ENCODE data around the gene SMPD1. TPM values are rescaled to one million over a fixed set of nuclear protein-coding genes. Genes with fewer than 3 reads are reported as not detected.

Gene SMPD1
- total RNA-seq, 2 donors from 2014 or later: 25.3 to 32.9 TPM

- H3K9me3 ChIP-seq (ENCODE audit: control insufficient read depth, low read length, poor library complexity, severe bottlenecking): no peaks in the 10 kb centered on the region
- peaks cover 5% of the 10 kb centered on the region for H3K36me3 Mint-ChIP-seq (ENCODE audit: low read depth)
- peak overlapping the region; percentile 89 for H3K27ac Mint-ChIP-seq
- DNase-seq (no peak), ATAC-seq (no peak)
- H3K27me3 Mint-ChIP-seq: no peaks in the 10 kb centered on the region
- peaks cover 53% of the 10 kb centered on the region for H3K4me1 Mint-ChIP-seq
- peak overlapping the region; percentile 15 for H3K4me3 Mint-ChIP-seq
Measured at GRCh38 chr11:6406370-6406769, 16.1 kb downstream of the SMPD1 start.

- Mint-ChIP-seq H3K4me3 (no peak overlapping the region), H3K4me1 (peaks cover 30% of the 10 kb centered on the region), H3K36me3 (ENCODE audit: low read depth) (peaks cover 5% of the 10 kb centered on the region), H3K27me3 (no peaks in the 10 kb centered on the region), H3K27ac (peak overlapping the region; percentile 83)
- ATAC-seq (no peak), DNase-seq (no peak)
- no peaks in the 10 kb centered on the region for H3K9me3 ChIP-seq (ENCODE audit: control insufficient read depth, low read length, poor library complexity, severe bottlenecking)
Measured at GRCh38 chr11:6410695-6411430, 20.6 kb downstream of the SMPD1 start.

GRCh38 chr11:6411594-6412031, 21.3 kb downstream of the SMPD1 start:
- H3K36me3 Mint-ChIP-seq (ENCODE audit: low read depth): peaks cover 5% of the 10 kb centered on the region
- no peak overlapping the region for H3K4me3 Mint-ChIP-seq
- peaks cover 23% of the 10 kb centered on the region for H3K4me1 Mint-ChIP-seq
- H3K27me3 Mint-ChIP-seq: no peaks in the 10 kb centered on the region
- DNase-seq: no peak
- ATAC-seq: no peak
- no peaks in the 10 kb centered on the region for H3K9me3 ChIP-seq (ENCODE audit: control insufficient read depth, low read length, poor library complexity, severe bottlenecking)
- peak overlapping the region; percentile 83 for H3K27ac Mint-ChIP-seq

GRCh38 chr11:6413791-6414201, 23.5 kb downstream of the SMPD1 start:
- DNase-seq: peak in 2 of 3 donors; percentile 37 to 45
- H3K9me3 ChIP-seq (ENCODE audit: control insufficient read depth, low read length, poor library complexity, severe bottlenecking): no peaks in the 10 kb centered on the region
- no peak overlapping the region for H3K27ac Mint-ChIP-seq
- H3K4me1 Mint-ChIP-seq: peaks cover 11% of the 10 kb centered on the region
- no peak overlapping the region for H3K4me3 Mint-ChIP-seq
- H3K27me3 Mint-ChIP-seq: no peaks in the 10 kb centered on the region
- peaks cover 2% of the 10 kb centered on the region for H3K36me3 Mint-ChIP-seq (ENCODE audit: low read depth)
- ATAC-seq: peak; percentile 93

GRCh38 chr11:6414874-6415328, 24.6 kb downstream of the SMPD1 start:
- ATAC-seq: no peak
- H3K9me3 ChIP-seq (ENCODE audit: control insufficient read depth, low read length, poor library complexity, severe bottlenecking): no peaks in the 10 kb centered on the region
- Mint-ChIP-seq H3K36me3 (ENCODE audit: low read depth) (peaks cover 2% of the 10 kb centered on the region), H3K27ac (no peak overlapping the region), H3K4me1 (peaks cover 15% of the 10 kb centered on the region), H3K4me3 (no peak overlapping the region), H3K27me3 (no peaks in the 10 kb centered on the region)
- DNase-seq: no peak

- Mint-ChIP-seq H3K36me3 (ENCODE audit: low read depth) (peaks cover under 1% of the 10 kb centered on the region), H3K27ac (no peak overlapping the region), H3K27me3 (peaks cover 2% of the 10 kb centered on the region), H3K4me3 (no peak overlapping the region), H3K4me1 (peaks cover 15% of the 10 kb centered on the region)
- DNase-seq: no peak
- no peaks in the 10 kb centered on the region for H3K9me3 ChIP-seq (ENCODE audit: control insufficient read depth, low read length, poor library complexity, severe bottlenecking)
- ATAC-seq: no peak
Measured at GRCh38 chr11:6415797-6416196, 25.5 kb downstream of the SMPD1 start.

GRCh38 chr11:6417907-6418556, 27.8 kb downstream of the SMPD1 start:
- Mint-ChIP-seq H3K4me1 (peaks cover 10% of the 10 kb centered on the region), H3K27ac (no peak overlapping the region), H3K4me3 (no peak overlapping the region), H3K27me3 (peaks cover 11% of the 10 kb centered on the region), H3K36me3 (ENCODE audit: low read depth) (peaks cover 3% of the 10 kb centered on the region)
- ATAC-seq: no peak
- no peaks in the 10 kb centered on the region for H3K9me3 ChIP-seq (ENCODE audit: control insufficient read depth, low read length, poor library complexity, severe bottlenecking)
- DNase-seq: no peak

- DNase-seq: no peak
- H3K27ac Mint-ChIP-seq: no peak overlapping the region
- H3K27me3 Mint-ChIP-seq: peaks cover 16% of the 10 kb centered on the region
- peaks cover 3% of the 10 kb centered on the region for H3K36me3 Mint-ChIP-seq (ENCODE audit: low read depth)
- peaks cover 7% of the 10 kb centered on the region for H3K4me1 Mint-ChIP-seq
- H3K4me3 Mint-ChIP-seq: no peak overlapping the region
- no peak for ATAC-seq
- H3K9me3 ChIP-seq (ENCODE audit: control insufficient read depth, low read length, poor library complexity, severe bottlenecking): no peaks in the 10 kb centered on the region
Measured at GRCh38 chr11:6418557-6419008, 28.3 kb downstream of the SMPD1 start.

- DNase-seq (peak; percentile 71 to 72 (median 71)), ATAC-seq (peak; percentile 82)
- H3K4me1 Mint-ChIP-seq: peaks cover 7% of the 10 kb centered on the region
- no peaks in the 10 kb centered on the region for H3K9me3 ChIP-seq (ENCODE audit: control insufficient read depth, low read length, poor library complexity, severe bottlenecking)
- peaks cover 18% of the 10 kb centered on the region for H3K27me3 Mint-ChIP-seq
- H3K36me3 Mint-ChIP-seq (ENCODE audit: low read depth): peaks cover 3% of the 10 kb centered on the region
- peak within 1 kb of the TSS; percentile 53 for H3K27ac Mint-ChIP-seq
- H3K4me3 Mint-ChIP-seq: no peak within 1 kb of the TSS
Measured at GRCh38 chr11:6419009-6419631, 28.8 kb downstream of the SMPD1 start, which contains the start of gene APBB1. TSS of gene APBB1 (minus strand) at chr11:6419094. CDS start at chr11:6411347, 7,747 bp downstream.

GRCh38 chr11:6420677-6421076, 30.4 kb downstream of the SMPD1 start:
- DNase-seq (no peak), ATAC-seq (no peak)
- Mint-ChIP-seq H3K36me3 (ENCODE audit: low read depth) (peaks cover 3% of the 10 kb centered on the region), H3K4me3 (no peak overlapping the region), H3K4me1 (peaks cover 7% of the 10 kb centered on the region), H3K27me3 (peaks cover 18% of the 10 kb centered on the region), H3K27ac (no peak overlapping the region)
- H3K9me3 ChIP-seq (ENCODE audit: control insufficient read depth, low read length, poor library complexity, severe bottlenecking): no peaks in the 10 kb centered on the region

GRCh38 chr11:6427516-6427915, 37.2 kb downstream of the SMPD1 start:
- peaks cover 12% of the 10 kb centered on the region for H3K27me3 Mint-ChIP-seq
- H3K4me3 Mint-ChIP-seq: no peak overlapping the region
- peaks cover 4% of the 10 kb centered on the region for H3K4me1 Mint-ChIP-seq
- no peak overlapping the region for H3K27ac Mint-ChIP-seq
- ATAC-seq (no peak), DNase-seq (no peak)
- H3K36me3 Mint-ChIP-seq (ENCODE audit: low read depth): no peaks in the 10 kb centered on the region
- no peaks in the 10 kb centered on the region for H3K9me3 ChIP-seq (ENCODE audit: control insufficient read depth, low read length, poor library complexity, severe bottlenecking)

- Mint-ChIP-seq H3K27ac (no peak overlapping the region), H3K27me3 (no peaks in the 10 kb centered on the region), H3K4me1 (peaks cover 10% of the 10 kb centered on the region), H3K36me3 (ENCODE audit: low read depth) (peaks cover 3% of the 10 kb centered on the region), H3K4me3 (no peak overlapping the region)
- H3K9me3 ChIP-seq (ENCODE audit: control insufficient read depth, low read length, poor library complexity, severe bottlenecking): no peaks in the 10 kb centered on the region
- ATAC-seq (no peak), DNase-seq (no peak)
Measured at GRCh38 chr11:6431861-6432260, 41.6 kb downstream of the SMPD1 start.

GRCh38 chr11:6433998-6434660, 43.9 kb downstream of the SMPD1 start:
- ATAC-seq: no peak
- Mint-ChIP-seq H3K4me3 (no peak overlapping the region), H3K36me3 (ENCODE audit: low read depth) (peaks cover 3% of the 10 kb centered on the region), H3K4me1 (peaks cover 10% of the 10 kb centered on the region), H3K27me3 (no peaks in the 10 kb centered on the region), H3K27ac (no peak overlapping the region)
- no peak for DNase-seq
- no peaks in the 10 kb centered on the region for H3K9me3 ChIP-seq (ENCODE audit: control insufficient read depth, low read length, poor library complexity, severe bottlenecking)
